ENCODE data around the gene SEZ6L. TPM values are rescaled to one million over a fixed set of nuclear protein-coding genes. Genes with fewer than 3 reads are reported as not detected.

SEZ6L gene
- total RNA-seq, 4 donors from 2014 or later, result 0.10 to 0.13 TPM; not detected in 2

GRCh38 chr22:26410386-26410785 lies 241.1 kb downstream of the SEZ6L start:
- H3K27me3 ChIP-seq, result peaks cover under 1 to 18% (median 13%) of the 10 kb centered on the region in 3 donors
- TF ChIP-seq POLR2A (IDR thresholded peaks at IDR 0.05), result no peak
- no peak for TF ChIP-seq CTCF (IDR thresholded peaks at IDR 0.05 in 4 of 5, conservative IDR thresholded peaks at IDR 0.05 in 1 of 5)

GRCh38 chr22:26414347-26414746 lies 245.1 kb downstream of the SEZ6L start:
- in situ Hi-C loops (cut with MboI; ENCODE audit: low sequenced_read_pairs in 4 of 4), result no loop called here
- H3K4me1 ChIP-seq, result peaks cover 0 to 3% of the 10 kb centered on the region in 2 donors
- no peak for ATAC-seq
- no peaks in the 10 kb centered on the region for H3K9me3 ChIP-seq
- H3K4me3 ChIP-seq, result no peak overlapping the region
- TF ChIP-seq CTCF (IDR thresholded peaks at IDR 0.05 in 4 of 5, conservative IDR thresholded peaks at IDR 0.05 in 1 of 5), result no peak
- no peak for TF ChIP-seq POLR2A (IDR thresholded peaks at IDR 0.05)
- peaks cover 10 to 28% (median 13%) of the 10 kb centered on the region in 3 donors for H3K27me3 ChIP-seq
- DNase-seq, result no peak
- intact Hi-C loops (cut with DNase I; ENCODE audit: low total_unique reads), result no loop called here
- H3K27ac ChIP-seq, result no peak overlapping the region
- no peaks in the 10 kb centered on the region for H3K36me3 ChIP-seq

More at GRCh38 chr22:26410386-26410785, 241.1 kb downstream of the SEZ6L start:
- Histone ChIP-seq H3K4me3 (no peak overlapping the region), H3K4me1 (no peaks in the 10 kb centered on the region), H3K9me3 (no peaks in the 10 kb centered on the region), H3K27ac (no peak overlapping the region), H3K36me3 (no peaks in the 10 kb centered on the region)
- ATAC-seq (no peak), DNase-seq (no peak)
- intact Hi-C loops (cut with DNase I; ENCODE audit: low total_unique reads) (no loop called here), in situ Hi-C loops (cut with MboI; ENCODE audit: low sequenced_read_pairs in 4 of 4) (no loop called here)

GRCh38 chr22:26416256-26416655 lies 247.0 kb downstream of the SEZ6L start:
- no peaks in the 10 kb centered on the region for H3K36me3 ChIP-seq
- peaks cover 10 to 28% (median 13%) of the 10 kb centered on the region in 3 donors for H3K27me3 ChIP-seq
- no peak overlapping the region for H3K27ac ChIP-seq
- no peaks in the 10 kb centered on the region for H3K9me3 ChIP-seq
- ATAC-seq (no peak), DNase-seq (no peak)
- peaks cover 0 to 3% of the 10 kb centered on the region in 2 donors for H3K4me1 ChIP-seq
- in situ Hi-C loops (cut with MboI; ENCODE audit: low sequenced_read_pairs in 4 of 4) (no loop called here), intact Hi-C loops (cut with DNase I; ENCODE audit: low total_unique reads) (no loop called here)
- H3K4me3 ChIP-seq, result no peak overlapping the region
- TF ChIP-seq POLR2A (IDR thresholded peaks at IDR 0.05), result no peak
- TF ChIP-seq CTCF (IDR thresholded peaks at IDR 0.05 in 4 of 5, conservative IDR thresholded peaks at IDR 0.05 in 1 of 5), result no peak

GRCh38 chr22:26416670-26417276 lies 247.5 kb downstream of the SEZ6L start:
- ATAC-seq (no peak), DNase-seq (peak in 1 of 2 donors; percentile 19)
- Histone ChIP-seq H3K36me3 (no peaks in the 10 kb centered on the region), H3K4me1 (peaks cover 0 to 3% of the 10 kb centered on the region in 2 donors), H3K27ac (no peak overlapping the region), H3K9me3 (no peaks in the 10 kb centered on the region), H3K27me3 (peaks cover 10 to 28% (median 13%) of the 10 kb centered on the region in 3 donors), H3K4me3 (no peak overlapping the region)
- intact Hi-C loops (cut with DNase I; ENCODE audit: low total_unique reads) (no loop called here), in situ Hi-C loops (cut with MboI; ENCODE audit: low sequenced_read_pairs in 4 of 4) (no loop called here)
- TF ChIP-seq CTCF (IDR thresholded peaks at IDR 0.05 in 4 of 5, conservative IDR thresholded peaks at IDR 0.05 in 1 of 5) (no peak), POLR2A (IDR thresholded peaks at IDR 0.05) (no peak)
